GM12873 (cell line): Measurements from ENCODE around the gene RAB33A.

Experiments used
- TF ChIP-seq, protein P1 (sequence below): IDR thresholded peaks from 2 replicates; pipeline ENCODE4 v1.5.1; 2012; ENCODE audit warnings: low read depth, mild to moderate bottlenecking, moderate library complexity, low read length, control low read depth; ENCODE audit not compliant: insufficient read depth; ENCODE audit errors: missing control alignments

The RAB33A gene

DNA sequence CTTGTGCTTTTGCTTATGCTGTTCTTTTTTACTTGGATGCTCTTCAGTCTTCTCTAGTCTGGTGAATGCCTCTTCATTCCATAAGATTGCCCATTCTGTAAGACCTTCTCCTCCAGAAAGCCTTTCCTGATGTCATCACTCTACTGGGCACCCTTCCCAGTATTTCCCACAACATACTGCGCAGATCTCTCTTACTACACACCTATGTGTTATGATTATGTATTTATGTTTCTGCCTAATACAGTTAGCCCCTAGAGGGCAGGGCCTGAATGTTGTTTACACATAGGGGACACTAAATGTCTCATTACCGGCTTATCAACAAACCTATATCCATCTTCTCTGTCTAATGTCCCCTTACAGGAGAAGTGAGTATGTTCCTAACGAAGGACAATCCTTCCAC lies 27.3 kb upstream of the RAB33A start:
- TF ChIP-seq, protein P1, sequence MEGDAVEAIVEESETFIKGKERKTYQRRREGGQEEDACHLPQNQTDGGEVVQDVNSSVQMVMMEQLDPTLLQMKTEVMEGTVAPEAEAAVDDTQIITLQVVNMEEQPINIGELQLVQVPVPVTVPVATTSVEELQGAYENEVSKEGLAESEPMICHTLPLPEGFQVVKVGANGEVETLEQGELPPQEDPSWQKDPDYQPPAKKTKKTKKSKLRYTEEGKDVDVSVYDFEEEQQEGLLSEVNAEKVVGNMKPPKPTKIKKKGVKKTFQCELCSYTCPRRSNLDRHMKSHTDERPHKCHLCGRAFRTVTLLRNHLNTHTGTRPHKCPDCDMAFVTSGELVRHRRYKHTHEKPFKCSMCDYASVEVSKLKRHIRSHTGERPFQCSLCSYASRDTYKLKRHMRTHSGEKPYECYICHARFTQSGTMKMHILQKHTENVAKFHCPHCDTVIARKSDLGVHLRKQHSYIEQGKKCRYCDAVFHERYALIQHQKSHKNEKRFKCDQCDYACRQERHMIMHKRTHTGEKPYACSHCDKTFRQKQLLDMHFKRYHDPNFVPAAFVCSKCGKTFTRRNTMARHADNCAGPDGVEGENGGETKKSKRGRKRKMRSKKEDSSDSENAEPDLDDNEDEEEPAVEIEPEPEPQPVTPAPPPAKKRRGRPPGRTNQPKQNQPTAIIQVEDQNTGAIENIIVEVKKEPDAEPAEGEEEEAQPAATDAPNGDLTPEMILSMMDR, result peak; percentile 7

DNA sequence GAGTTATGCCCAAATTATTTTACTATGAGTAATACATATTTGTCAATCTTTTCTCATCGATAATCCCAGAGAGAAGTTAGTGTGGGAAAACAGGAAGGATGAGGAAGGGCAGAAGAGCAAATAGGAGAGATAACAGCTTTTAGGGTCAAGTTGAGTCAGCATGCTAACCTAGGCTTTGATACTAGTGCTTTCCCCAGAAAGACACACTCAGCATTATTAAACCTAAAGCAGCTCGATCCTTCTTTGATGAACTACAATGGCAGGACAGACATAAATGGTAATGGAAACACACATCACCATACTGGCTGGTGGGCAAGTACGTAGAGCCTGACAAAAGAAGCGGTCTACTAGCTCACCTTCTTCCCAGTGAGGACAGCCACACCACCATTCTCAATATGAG lies 26.6 kb upstream of the RAB33A start:
- TF ChIP-seq, protein P1, result no peak

DNA sequence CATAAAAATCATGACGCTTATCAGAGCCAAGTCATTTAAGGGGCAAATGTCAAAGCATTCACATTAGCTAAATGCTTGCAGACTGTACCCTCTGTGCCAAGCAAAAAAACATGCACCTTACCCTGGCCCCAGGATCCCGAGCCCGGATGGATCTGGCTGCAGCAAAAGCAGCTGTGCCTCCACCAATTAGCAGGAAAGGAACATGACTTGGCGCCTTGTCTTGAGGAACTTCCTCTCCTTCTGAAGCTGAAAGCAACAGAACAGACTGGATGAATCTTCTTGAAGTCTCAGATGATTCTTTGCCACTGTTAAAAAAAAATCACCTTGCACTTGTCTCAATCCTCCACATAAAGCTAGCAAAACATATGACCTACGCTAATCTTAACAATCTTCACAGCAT lies 24.1 kb upstream of the RAB33A start:
- TF ChIP-seq, protein P1, result no peak

DNA sequence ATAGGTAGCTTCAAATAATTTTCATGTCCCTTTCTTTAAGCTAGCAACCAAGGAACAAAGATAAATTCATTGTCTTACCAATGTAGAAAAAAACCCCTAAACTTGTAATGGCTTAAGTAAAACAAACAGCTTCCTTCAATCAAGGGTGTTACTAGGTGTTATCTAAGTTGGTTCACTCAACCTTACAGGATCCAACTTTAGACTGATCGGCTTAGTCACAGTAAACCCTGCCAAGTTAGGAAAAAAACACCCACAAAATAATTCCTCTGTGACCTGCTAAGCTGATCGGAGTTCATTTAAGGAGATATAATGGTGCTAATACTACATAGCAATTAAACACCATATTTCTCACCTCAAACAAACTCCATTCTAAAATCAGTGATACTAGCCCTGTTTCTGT lies 16.2 kb upstream of the RAB33A start:
- TF ChIP-seq, protein P1, result no peak

DNA sequence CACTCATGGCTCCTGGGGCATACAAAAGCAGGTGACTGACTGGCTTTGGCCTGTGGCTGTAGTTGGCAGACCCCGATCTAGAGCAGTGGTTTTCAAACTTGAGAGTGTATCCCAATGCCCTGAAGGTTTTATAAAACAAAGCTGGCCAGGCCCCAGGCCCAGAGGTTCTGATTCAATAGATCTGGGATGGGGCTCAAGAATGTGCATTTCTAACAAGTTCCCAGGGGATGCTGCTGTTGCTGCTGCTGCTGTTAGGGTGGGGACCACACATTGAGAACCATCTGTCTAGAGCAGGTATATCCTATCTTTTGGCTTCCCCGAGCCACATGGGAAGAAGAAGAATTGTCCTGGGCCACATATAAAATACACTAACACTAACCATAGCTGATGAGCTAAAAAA lies 13.5 kb upstream of the RAB33A start:
- TF ChIP-seq, protein P1, result no peak

DNA sequence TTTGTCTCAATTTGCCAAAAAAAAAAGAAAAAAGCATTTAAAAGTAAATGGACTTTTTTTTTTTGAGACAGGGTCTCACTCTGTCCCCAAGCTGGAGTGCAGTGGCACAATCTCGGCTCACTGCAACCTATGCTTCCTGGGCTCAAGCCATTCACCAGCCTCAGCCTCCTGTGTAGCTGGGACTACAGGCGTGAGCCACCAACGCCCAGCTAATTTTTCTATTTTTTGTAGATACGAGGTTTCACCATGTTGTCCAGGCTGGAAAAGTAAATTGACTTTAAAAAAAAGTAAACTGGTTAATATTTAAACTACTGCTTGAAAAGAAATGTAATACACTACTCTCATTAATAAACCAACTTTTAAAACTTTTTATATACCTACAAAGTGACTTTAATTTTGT lies 12.0 kb upstream of the RAB33A start:
- TF ChIP-seq, protein P1, result no peak

DNA sequence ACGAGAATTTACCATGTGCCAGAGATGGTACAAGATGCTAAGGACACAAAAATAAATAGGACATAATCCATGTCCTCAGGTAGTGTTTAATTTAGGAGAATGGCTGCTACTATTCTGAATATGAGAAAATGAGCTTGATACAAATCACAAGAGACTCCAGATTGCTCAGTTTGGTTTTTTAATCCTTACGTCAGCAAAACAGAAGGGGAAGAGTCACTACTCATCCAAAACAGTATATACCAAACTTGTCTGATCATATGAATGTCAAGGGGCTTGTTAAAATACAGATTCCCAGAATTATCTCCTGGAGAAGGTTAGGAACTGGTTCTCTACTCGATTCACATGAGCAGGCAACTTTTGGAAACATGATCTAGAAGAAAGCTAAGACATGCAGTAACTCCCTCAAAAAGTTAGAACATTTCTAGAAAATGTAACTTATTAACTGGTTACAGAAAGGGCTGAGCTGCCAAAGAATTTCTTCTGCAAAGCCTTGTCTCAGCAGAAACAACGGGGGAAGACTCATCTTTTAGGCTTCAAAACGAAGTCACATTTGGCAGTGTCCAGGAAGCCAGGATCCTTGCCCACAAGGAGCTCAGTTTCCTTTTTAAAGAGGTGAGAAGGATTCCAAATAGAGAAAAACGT lies 9.5 kb upstream of the RAB33A start:
- TF ChIP-seq, protein P1, result no peak
